Trophoblast cell (in vitro differentiated cells and primary cell): Measurements from ENCODE around the gene SUSD6.

Source experiments
- DNase-seq, 2 donors: peaks; one replicate each; pipeline ENCODE4 v3.0.0-alpha.2; 2016
- H2AFZ ChIP-seq: 2 replicates; pipeline ENCODE4 v1.6.1; 2013; ENCODE audit warnings: low read length, moderate library complexity, mild to moderate bottlenecking; ENCODE audit not compliant: insufficient read depth, poor library complexity
- H2AK5ac ChIP-seq: 2 replicates; pipeline ENCODE4 v1.6.1; 2013; ENCODE audit warnings: mild to moderate bottlenecking, low read length
- H2BK120ac ChIP-seq: 2 replicates; pipeline ENCODE4 v1.6.1; 2013; ENCODE audit warnings: low read length, mild to moderate bottlenecking, moderate library complexity; ENCODE audit not compliant: insufficient read depth, poor library complexity
- H2BK12ac ChIP-seq: 2 replicates; pipeline ENCODE4 v1.6.1; 2013; ENCODE audit warnings: mild to moderate bottlenecking, low read length, moderate library complexity
- H2BK5ac ChIP-seq: 2 replicates; pipeline ENCODE4 v1.6.1; 2013; ENCODE audit warnings: low read length, low read depth, moderate library complexity, mild to moderate bottlenecking; ENCODE audit not compliant: poor library complexity
- H3K14ac ChIP-seq: 2 replicates; pipeline ENCODE4 v1.6.1; 2013; ENCODE audit warnings: mild to moderate bottlenecking, low read length
- H3K18ac ChIP-seq: 2 replicates; pipeline ENCODE4 v1.6.1; 2013; ENCODE audit warnings: mild to moderate bottlenecking, low read length
- H3K23ac ChIP-seq: 2 replicates; pipeline ENCODE4 v1.6.1; 2013; ENCODE audit warnings: low read length
- H3K27ac ChIP-seq: 2 replicates; pipeline ENCODE4 v1.5.1; 2013; ENCODE audit warnings: low read depth, mild to moderate bottlenecking, inconsistent platforms, low read length, moderate library complexity
- H3K27me3 ChIP-seq: 2 replicates; pipeline ENCODE4 v1.6.1; 2013; ENCODE audit warnings: inconsistent platforms, mild to moderate bottlenecking, low read length, moderate library complexity; ENCODE audit not compliant: insufficient read depth
- H3K36me3 ChIP-seq, 2 experiments: 1 replicate in 1 of 2; 2 replicates in 1 of 2; pipeline ENCODE4 v1.6.1; 2013; ENCODE audit warnings: low read length in 2 of 2, mild to moderate bottlenecking in 2 of 2, moderate library complexity in 1 of 2; ENCODE audit not compliant: insufficient read depth in 2 of 2, control insufficient read depth in 1 of 2
- H3K4ac ChIP-seq: 2 replicates; pipeline ENCODE4 v1.6.1; 2013; ENCODE audit warnings: low read depth, mild to moderate bottlenecking, low read length, moderate library complexity
- H3K4me1 ChIP-seq, 2 experiments: 1 replicate in 1 of 2; 2 replicates in 1 of 2; pipeline ENCODE4 v1.6.1; 2013; ENCODE audit warnings: low read length in 2 of 2, mild to moderate bottlenecking in 2 of 2, moderate library complexity in 1 of 2; ENCODE audit not compliant: insufficient read depth in 2 of 2, control insufficient read depth in 1 of 2
- H3K4me2 ChIP-seq: 2 replicates; pipeline ENCODE4 v1.6.1; 2013; ENCODE audit warnings: inconsistent platforms, mild to moderate bottlenecking, low read length, moderate library complexity
- H3K4me3 ChIP-seq: 2 replicates; pipeline ENCODE4 v1.5.1; 2013; ENCODE audit warnings: mild to moderate bottlenecking, low read depth, low read length, inconsistent platforms
- H3K79me1 ChIP-seq: one replicate; pipeline ENCODE4 v1.6.1; 2013; ENCODE audit warnings: low read length
- H3K79me2 ChIP-seq: 2 replicates; pipeline ENCODE4 v1.6.1; 2013; ENCODE audit warnings: low read length, mild to moderate bottlenecking; ENCODE audit not compliant: control insufficient read depth, insufficient read depth, poor library complexity
- H3K9ac ChIP-seq: 2 replicates; pipeline ENCODE4 v1.6.1; 2013; ENCODE audit warnings: mild to moderate bottlenecking, low read length
- H3K9me3 ChIP-seq: 2 replicates; pipeline ENCODE4 v1.6.1; 2013; ENCODE audit warnings: low read depth, mild to moderate bottlenecking, control low read depth, inconsistent platforms, low read length; ENCODE audit not compliant: insufficient read depth
- H4K12ac ChIP-seq: 2 replicates; pipeline ENCODE4 v1.6.1; 2013; ENCODE audit warnings: low read depth, mild to moderate bottlenecking, low read length, moderate library complexity
- H4K8ac ChIP-seq: 2 replicates; pipeline ENCODE4 v1.6.1; 2013; ENCODE audit warnings: low read depth, mild to moderate bottlenecking, low read length, moderate library complexity
- H4K91ac ChIP-seq: one replicate; pipeline ENCODE4 v1.6.1; 2013; ENCODE audit warnings: low read depth, mild to moderate bottlenecking, low read length, moderate library complexity
- WGBS: extraction: QIAGEN DNeasy Blood & Tissue Kit; methylation state at CpG from one replicate; pipeline ENCODE4 v1.1.7; 2013; ENCODE audit warnings: missing lambda C conversion rate; ENCODE audit not compliant: insufficient read length, insufficient coverage; ENCODE audit errors: extremely low coverage; 5-methylcytosine and 5-hydroxymethylcytosine counted together

Gene SUSD6

GRCh38 chr14:69650948-69651369, 39.6 kb downstream of the SUSD6 start:
- WGBS: no CpG with 5 or more reads among the region's 3 CpGs
- Histone ChIP-seq H3K4me2 (no peak overlapping the region), H2AK5ac (no peak overlapping the region), H3K23ac (no peak overlapping the region), H3K79me2 (no peaks in the 10 kb centered on the region), H3K4me3 (no peak overlapping the region), H3K9ac (no peak overlapping the region), H2BK5ac (no peak overlapping the region), H2BK120ac (no peak overlapping the region), H3K27me3 (no peaks in the 10 kb centered on the region), H3K79me1 (peaks cover 1% of the 10 kb centered on the region), H4K8ac (no peak overlapping the region), H3K9me3 (no peaks in the 10 kb centered on the region), H4K91ac (no peak overlapping the region), H3K4ac (no peak overlapping the region), H3K18ac (peak overlapping the region; percentile 32), H3K4me1 (peaks cover 11 to 19% of the 10 kb centered on the region in 2 experiments), H2AFZ (no peak overlapping the region), H3K14ac (no peak overlapping the region), H2BK12ac (no peak overlapping the region), H3K36me3 (no peaks in the 10 kb centered on the region), H4K12ac (no peak overlapping the region), H3K27ac (no peak overlapping the region)
- DNase-seq: no peak

GRCh38 chr14:69651664-69652063, 40.3 kb downstream of the SUSD6 start:
- Histone ChIP-seq H3K4ac (no peak overlapping the region), H3K27me3 (no peaks in the 10 kb centered on the region), H2BK120ac (no peak overlapping the region), H4K12ac (no peak overlapping the region), H2AFZ (no peak overlapping the region), H2AK5ac (no peak overlapping the region), H3K4me2 (no peak overlapping the region), H3K4me1 (peaks cover 11 to 19% of the 10 kb centered on the region in 2 experiments), H3K9ac (no peak overlapping the region), H3K14ac (no peak overlapping the region), H3K27ac (no peak overlapping the region), H3K9me3 (no peaks in the 10 kb centered on the region), H3K18ac (no peak overlapping the region), H3K23ac (no peak overlapping the region), H4K8ac (no peak overlapping the region), H3K79me1 (peaks cover 1% of the 10 kb centered on the region), H4K91ac (no peak overlapping the region), H2BK5ac (no peak overlapping the region), H3K79me2 (no peaks in the 10 kb centered on the region), H3K4me3 (no peak overlapping the region), H3K36me3 (no peaks in the 10 kb centered on the region), H2BK12ac (no peak overlapping the region)
- WGBS: no CpG with 5 or more reads among the region's 1 CpG
- no peak for DNase-seq

GRCh38 chr14:69652942-69653684, 41.7 kb downstream of the SUSD6 start:
- Histone ChIP-seq H3K4me1 (peaks cover 13 to 25% of the 10 kb centered on the region in 2 experiments), H2BK5ac (no peak overlapping the region), H3K18ac (no peak overlapping the region), H3K4me3 (no peak overlapping the region), H3K14ac (no peak overlapping the region), H3K27me3 (no peaks in the 10 kb centered on the region), H3K9me3 (no peaks in the 10 kb centered on the region), H3K9ac (no peak overlapping the region), H2AFZ (no peak overlapping the region), H3K79me2 (no peaks in the 10 kb centered on the region), H2BK12ac (no peak overlapping the region), H3K4ac (no peak overlapping the region), H3K36me3 (no peaks in the 10 kb centered on the region), H4K8ac (no peak overlapping the region), H2BK120ac (no peak overlapping the region), H3K79me1 (peaks cover 1% of the 10 kb centered on the region), H4K12ac (no peak overlapping the region), H3K4me2 (no peak overlapping the region), H3K23ac (no peak overlapping the region), H4K91ac (no peak overlapping the region), H3K27ac (no peak overlapping the region), H2AK5ac (no peak overlapping the region)
- peak; percentile 13 to 38 for DNase-seq
- no CpG with 5 or more reads among the region's 10 CpGs for WGBS

GRCh38 chr14:69654116-69654515, 42.7 kb downstream of the SUSD6 start:
- H2AK5ac ChIP-seq: no peak overlapping the region
- H2BK120ac ChIP-seq: no peak overlapping the region
- peaks cover 1% of the 10 kb centered on the region for H3K79me1 ChIP-seq
- H3K4me1 ChIP-seq: peaks cover 13 to 31% of the 10 kb centered on the region in 2 experiments
- H3K9ac ChIP-seq: no peak overlapping the region
- no peak overlapping the region for H3K23ac ChIP-seq
- no peaks in the 10 kb centered on the region for H3K36me3 ChIP-seq
- H3K4ac ChIP-seq: no peak overlapping the region
- no peak overlapping the region for H3K14ac ChIP-seq
- no peak overlapping the region for H2AFZ ChIP-seq
- H3K18ac ChIP-seq: no peak overlapping the region
- no peak overlapping the region for H4K12ac ChIP-seq
- H4K91ac ChIP-seq: no peak overlapping the region
- no peaks in the 10 kb centered on the region for H3K79me2 ChIP-seq
- no peak overlapping the region for H2BK12ac ChIP-seq
- H2BK5ac ChIP-seq: no peak overlapping the region
- no peaks in the 10 kb centered on the region for H3K27me3 ChIP-seq
- no peak overlapping the region for H3K4me2 ChIP-seq
- no peak for DNase-seq
- no peak overlapping the region for H3K27ac ChIP-seq
- H3K9me3 ChIP-seq: no peaks in the 10 kb centered on the region
- no peak overlapping the region for H3K4me3 ChIP-seq
- no CpG with 5 or more reads among the region's 3 CpGs for WGBS
- H4K8ac ChIP-seq: no peak overlapping the region
